Placental pericyte (primary cell): Measurements from ENCODE around the gene ARRB2. TPM values are rescaled to one million over a fixed set of nuclear protein-coding genes. Genes with fewer than 3 reads are reported as not detected.

Source experiments
- total RNA-seq: library from RNA; depleted of rRNA; stranded (reverse); fragments of >200 nt; gene quantifications from 2 replicates; pipeline ENCODE4 v1.2.3, GENCODE V29; 2012

Gene ARRB2
- total RNA-seq = 3.9 and 5.0 TPM in 2 replicates

GRCh38 chr17:4709794-4710692 is at the start of gene ARRB2:
TSS of gene ARRB2 (plus strand) at chr17:4710632. CDS start at chr17:4710722, 90 bp downstream.

GRCh38 chr17:4739122-4740024 is 28.9 kb downstream of the ARRB2 start, which contains the start of the genes CXCL16 and ZMYND15:
TSS of gene CXCL16 (minus strand) at chr17:4739928. CDS start at chr17:4739339, 589 bp downstream.
TSS of gene ZMYND15 (plus strand) at chr17:4739833. CDS start at chr17:4740549, 716 bp downstream.

Other genes with a start within 250 kb of the ARRB2 start
- gene SPNS2, start 211.8 kb upstream of the ARRB2 start, total RNA-seq = 0.44 TPM in 1 of 2 replicates, not detected in the other
- gene MYBBP1A, start 155.2 kb upstream of the ARRB2 start, total RNA-seq = 75.5 and 93.6 TPM in 2 replicates
- gene GGT6, start 150.1 kb upstream of the ARRB2 start, total RNA-seq = not detected in 2 replicates
- gene SMTNL2, start 126.1 kb upstream of the ARRB2 start, total RNA-seq = not detected in 2 replicates
- gene ALOX15, start 69.0 kb upstream of the ARRB2 start, total RNA-seq = 0.44 TPM in 1 of 2 replicates, not detected in the other
- 20.6 and 31.5 TPM in 2 replicates for gene PELP1, start 6.5 kb upstream of the ARRB2 start, total RNA-seq
- gene MED11, start 20.8 kb downstream of the ARRB2 start, total RNA-seq = 8.9 and 13.3 TPM in 2 replicates
- gene ZMYND15, start 29.2 kb downstream of the ARRB2 start, total RNA-seq = 0.22 TPM in 1 of 2 replicates, not detected in the other
- gene CXCL16, start 29.3 kb downstream of the ARRB2 start, total RNA-seq = 0.57 and 3.1 TPM in 2 replicates
- gene TM4SF5, start 61.3 kb downstream of the ARRB2 start, total RNA-seq = not detected in 2 replicates
- 1.8 TPM in 1 of 2 replicates, not detected in the other for gene VMO1, start 75.7 kb downstream of the ARRB2 start, total RNA-seq
- gene GLTPD2, start 78.3 kb downstream of the ARRB2 start, total RNA-seq = not detected in 2 replicates
- gene PSMB6, start 85.5 kb downstream of the ARRB2 start, total RNA-seq = 112 and 162 TPM in 2 replicates
- gene PLD2, start 96.5 kb downstream of the ARRB2 start, total RNA-seq = 16.0 and 18.3 TPM in 2 replicates
- gene MINK1, start 122.7 kb downstream of the ARRB2 start, total RNA-seq = 29.5 and 46.4 TPM in 2 replicates
- 0.57 and 6.1 TPM in 2 replicates for gene C17orf107, start 188.9 kb downstream of the ARRB2 start, total RNA-seq
- gene CHRNE, start 192.5 kb downstream of the ARRB2 start, total RNA-seq = 0.14 and 0.44 TPM in 2 replicates
- under 0.01 TPM in 1 of 2 replicates, not detected in the other for gene GP1BA, start 221.6 kb downstream of the ARRB2 start, total RNA-seq
- gene SLC25A11, start 229.4 kb downstream of the ARRB2 start, total RNA-seq = 49.5 and 75.6 TPM in 2 replicates
- gene RNF167, start 229.6 kb downstream of the ARRB2 start, total RNA-seq = 21.2 and 51.8 TPM in 2 replicates
- gene PFN1, start 237.9 kb downstream of the ARRB2 start, total RNA-seq = 759 and 850 TPM in 2 replicates
- 2.4 and 5.3 TPM in 2 replicates for gene ENO3, start 240.5 kb downstream of the ARRB2 start, total RNA-seq